Measurements from ENCODE around the gene PHACTR3.

GRCh38 chr20:59628171-59628570 lies 23.8 kb downstream of the PHACTR3 start:
- TF ChIP-seq CTCF (optimal IDR thresholded peaks at IDR 0.05 in 1 of 3, IDR thresholded peaks at IDR 0.05 in 1 of 3, conservative IDR thresholded peaks at IDR 0.05 in 1 of 3; ENCODE audit: extremely low read depth in 1 of 3, insufficient read depth in 2 of 3, low read length in 3 of 3) (no peak), EZH2 (IDR thresholded peaks at IDR 0.05; ENCODE audit: low read length) (no peak)
